Esophagus (tissue), 2 donors: ENCODE measurements around the gene LRMDA. TPM values are rescaled to one million over a fixed set of nuclear protein-coding genes. Genes with fewer than 3 reads are reported as not detected.

Source experiments
- H3K27ac ChIP-seq, 2 donors: one replicate each; pipeline ENCODE4 v1.5.1; 2013; ENCODE audit warnings: low read depth in 2 of 2, mild to moderate bottlenecking in 2 of 2, inconsistent platforms in 1 of 2, low read length in 1 of 2, moderate library complexity in 1 of 2
- H3K27me3 ChIP-seq, 2 donors: one replicate each; pipeline ENCODE4 v1.6.1; 2013; ENCODE audit warnings: low read length in 2 of 2, control low read depth in 1 of 2, mild to moderate bottlenecking in 1 of 2; ENCODE audit not compliant: insufficient read depth in 2 of 2, control insufficient read depth in 1 of 2
- H3K36me3 ChIP-seq, 2 donors: one replicate each; pipeline ENCODE4 v1.6.1; 2013; ENCODE audit warnings: low read length in 1 of 2; ENCODE audit not compliant: control insufficient read depth in 2 of 2, insufficient read depth in 2 of 2
- H3K4me1 ChIP-seq, 2 donors: one replicate each; pipeline ENCODE4 v1.6.1; 2013; ENCODE audit warnings: low read length in 1 of 2; ENCODE audit not compliant: control insufficient read depth in 2 of 2, insufficient read depth in 2 of 2
- H3K4me3 ChIP-seq, 2 donors: one replicate each; pipeline ENCODE4 v1.5.1; 2013; ENCODE audit warnings: low read length in 2 of 2, mild to moderate bottlenecking in 2 of 2, low read depth in 1 of 2, moderate library complexity in 1 of 2
- H3K9me3 ChIP-seq, 2 donors: one replicate each; pipeline ENCODE4 v1.6.1; 2013; ENCODE audit warnings: mild to moderate bottlenecking in 2 of 2, low read depth in 1 of 2, low read length in 1 of 2, moderate library complexity in 1 of 2; ENCODE audit not compliant: control insufficient read depth in 2 of 2, insufficient read depth in 1 of 2
- WGBS, 2 donors: extraction: QIAGEN DNeasy Blood & Tissue Kit; methylation state at CpG; one replicate each; pipeline ENCODE4 v1.1.7; 2013; 5-methylcytosine and 5-hydroxymethylcytosine counted together
- polyA plus RNA-seq, 2 donors: library from polyadenylated mRNA; stranded (reverse); fragments of 200-250 nt; gene quantifications; one replicate each; pipeline ENCODE4 v1.2.3, GENCODE V29; 2013
- donor health status: healthy with polysubstance abuse.
- donor health status: Bipolar disorder and iron deficiency.

The LRMDA gene
- polyA plus RNA-seq, 2 donors: 1.8 to 4.0 TPM

DNA sequence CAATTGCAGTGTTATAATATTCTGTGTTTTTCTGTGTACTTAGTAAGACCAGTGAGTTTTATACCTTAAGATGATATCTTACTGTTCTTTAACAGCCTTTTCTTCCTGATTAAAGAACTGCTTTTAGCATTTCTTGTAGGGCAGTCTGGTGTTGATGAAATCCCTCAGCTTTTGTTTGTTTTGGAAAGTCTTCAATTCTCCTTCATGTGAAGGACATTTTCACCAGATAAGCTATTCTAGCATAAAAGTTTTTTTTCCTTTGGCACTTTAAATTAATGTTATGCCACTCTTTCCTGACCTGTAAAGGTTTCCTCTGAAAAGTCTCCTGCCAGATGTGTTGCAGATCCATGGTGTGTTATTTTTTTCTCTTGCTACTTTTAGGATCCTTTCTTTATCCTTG is 1059.8 kb downstream of the LRMDA start:
- no peaks in the 10 kb centered on the region for H3K4me1 ChIP-seq
- no peak overlapping the region for H3K27ac ChIP-seq
- H3K9me3 ChIP-seq: peaks cover 0 to 5% of the 10 kb centered on the region in 2 donors

DNA sequence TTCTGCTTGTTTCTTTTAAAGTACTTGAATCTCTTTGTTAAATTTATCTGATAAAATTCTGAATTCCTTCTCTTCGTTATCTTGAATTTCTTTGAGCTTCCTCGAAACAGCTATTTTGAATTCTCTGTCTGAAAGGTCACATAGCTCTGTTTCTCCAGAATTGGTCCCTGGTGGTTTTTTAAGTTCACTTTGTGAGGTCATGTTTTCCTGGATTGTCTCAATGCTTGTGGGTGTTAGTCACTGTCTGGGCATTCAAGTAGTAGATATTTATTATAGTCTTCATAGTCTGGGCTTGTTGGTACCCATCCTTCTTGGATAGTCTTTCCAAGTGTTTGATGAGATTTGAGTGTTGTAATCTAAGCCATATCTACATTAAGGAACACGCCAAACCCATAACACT is 1060.6 kb downstream of the LRMDA start:
- Histone ChIP-seq H3K4me1 (no peaks in the 10 kb centered on the region), H3K9me3 (peaks cover 0 to 5% of the 10 kb centered on the region in 2 donors), H3K27ac (no peak overlapping the region), H3K4me3 (no peak overlapping the region), H3K36me3 (no peaks in the 10 kb centered on the region), H3K27me3 (no peaks in the 10 kb centered on the region)
- WGBS, 2 donors: 65% methylated on average over 3 of the region's 3 CpGs

More for the DNA sequence above, 1059.8 kb downstream of the LRMDA start:
- no peak overlapping the region for H3K4me3 ChIP-seq
- no peaks in the 10 kb centered on the region for H3K36me3 ChIP-seq
- no peaks in the 10 kb centered on the region for H3K27me3 ChIP-seq

DNA sequence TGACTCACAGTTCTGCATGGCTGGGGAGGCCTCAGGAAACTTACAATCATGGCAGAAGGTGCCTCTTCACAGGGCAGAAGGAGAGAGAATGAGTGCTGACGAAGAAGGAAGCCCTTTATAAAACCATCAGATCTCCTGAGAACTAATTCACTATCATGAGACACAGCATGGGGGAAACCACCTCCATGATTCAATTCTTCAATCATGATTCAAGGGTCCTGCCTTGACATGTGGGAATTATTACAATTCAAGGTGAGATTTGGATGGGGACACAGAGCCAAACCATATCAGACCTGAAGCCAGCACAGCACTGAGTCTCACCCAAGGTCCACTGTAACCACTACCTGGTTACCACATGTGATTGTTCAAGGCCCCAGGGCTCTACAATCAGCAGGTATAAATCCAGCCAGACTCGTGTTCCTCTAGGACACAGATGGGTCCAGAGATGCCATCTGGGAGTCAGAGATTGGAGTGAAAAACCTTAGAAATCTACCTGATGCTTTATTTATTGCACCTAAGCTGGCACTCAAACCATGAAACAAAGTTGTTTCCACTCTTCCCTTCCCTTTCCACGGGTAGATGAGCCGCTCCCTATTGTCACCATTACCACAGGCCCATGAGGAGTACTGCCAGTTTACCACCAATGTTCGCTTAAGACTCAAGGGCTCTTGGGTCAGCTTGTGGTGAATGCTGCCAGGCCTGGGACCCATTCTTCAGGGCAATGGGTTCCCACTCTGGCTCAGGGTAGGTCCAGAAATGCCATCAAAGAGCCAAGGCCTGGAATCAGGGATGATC is 1061.5 kb downstream of the LRMDA start:
- 87 to 88% methylated on average over 5 of the region's 5 CpGs for WGBS, 2 donors
- Histone ChIP-seq H3K4me3 (no peak overlapping the region), H3K36me3 (no peaks in the 10 kb centered on the region), H3K4me1 (no peaks in the 10 kb centered on the region), H3K27ac (no peak overlapping the region), H3K27me3 (no peaks in the 10 kb centered on the region), H3K9me3 (peaks cover 0 to 5% of the 10 kb centered on the region in 2 donors)

DNA sequence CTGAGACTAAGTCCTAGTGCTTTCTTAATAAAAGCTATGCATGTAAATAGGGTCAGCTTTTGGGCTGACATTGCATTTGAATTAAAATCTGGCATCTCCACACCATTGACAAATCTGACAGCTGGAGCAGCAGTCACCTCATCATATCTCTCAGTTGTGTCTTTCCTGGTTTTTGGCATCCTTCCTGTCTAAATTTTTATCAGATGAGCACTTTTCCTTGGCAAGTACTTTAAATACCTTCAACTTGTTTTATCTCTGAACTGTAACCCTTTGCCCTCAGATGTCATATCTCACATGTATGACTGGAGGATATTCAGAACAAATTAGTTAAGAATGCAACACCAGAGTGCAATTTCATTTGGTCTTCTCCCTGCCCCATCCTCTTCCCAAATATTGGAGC is 1066.2 kb downstream of the LRMDA start:
- Histone ChIP-seq H3K4me1 (no peaks in the 10 kb centered on the region), H3K9me3 (peaks cover 0 to 5% of the 10 kb centered on the region in 2 donors), H3K27ac (no peak overlapping the region), H3K27me3 (no peaks in the 10 kb centered on the region), H3K4me3 (no peak overlapping the region), H3K36me3 (no peaks in the 10 kb centered on the region)

DNA sequence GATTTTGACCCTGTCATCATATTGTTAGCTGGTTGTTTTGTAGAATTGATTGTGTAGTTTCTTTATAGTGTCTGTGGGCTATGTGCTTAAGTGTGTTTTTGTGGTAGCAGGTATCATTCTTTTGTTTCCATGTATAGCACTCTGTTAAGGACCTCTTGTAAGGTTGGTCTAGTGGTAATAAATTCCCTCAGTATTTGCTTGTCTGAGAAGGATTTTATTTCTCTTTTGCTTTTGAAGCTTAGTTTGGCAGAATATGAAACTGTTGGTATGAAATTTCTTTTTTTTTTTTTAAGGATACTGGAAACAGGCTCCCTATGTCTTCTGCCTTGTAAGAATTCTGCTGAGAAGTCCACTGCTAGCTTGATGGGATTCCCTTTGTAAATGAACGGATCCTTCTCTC is 1073.4 kb downstream of the LRMDA start:
- 93 to 97% methylated on average over 1 of the region's 1 CpG for WGBS, 2 donors
- no peak overlapping the region for H3K27ac ChIP-seq
- no peaks in the 10 kb centered on the region for H3K4me1 ChIP-seq
- H3K9me3 ChIP-seq: no peaks in the 10 kb centered on the region
- H3K4me3 ChIP-seq: no peak overlapping the region
- no peaks in the 10 kb centered on the region for H3K27me3 ChIP-seq
- H3K36me3 ChIP-seq: no peaks in the 10 kb centered on the region

DNA sequence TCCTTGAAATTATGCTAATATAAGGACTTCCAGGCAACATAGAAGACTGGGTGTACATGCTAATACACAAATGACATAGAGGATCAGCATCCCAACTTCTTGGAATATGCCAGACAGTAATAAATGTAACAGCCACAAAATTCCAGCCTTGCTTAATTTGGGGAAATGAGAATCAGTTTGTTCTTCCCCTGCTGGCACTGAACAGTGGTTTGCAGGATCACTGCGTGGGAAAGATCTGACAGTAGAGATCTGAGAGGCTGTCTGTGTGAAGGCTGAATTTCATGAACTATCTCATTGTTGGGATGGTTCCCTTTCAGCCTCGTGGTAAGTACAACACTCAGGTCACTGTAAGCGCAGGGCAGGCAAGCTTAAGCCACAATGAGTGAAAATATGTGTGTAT is 1078.0 kb downstream of the LRMDA start:
- no peaks in the 10 kb centered on the region for H3K4me1 ChIP-seq
- H3K27me3 ChIP-seq: no peaks in the 10 kb centered on the region
- no peak overlapping the region for H3K4me3 ChIP-seq
- no peak overlapping the region for H3K27ac ChIP-seq
- no peaks in the 10 kb centered on the region for H3K36me3 ChIP-seq
- WGBS, 2 donors: 58 to 60% methylated on average over 3 of the region's 3 CpGs
- H3K9me3 ChIP-seq: no peaks in the 10 kb centered on the region

DNA sequence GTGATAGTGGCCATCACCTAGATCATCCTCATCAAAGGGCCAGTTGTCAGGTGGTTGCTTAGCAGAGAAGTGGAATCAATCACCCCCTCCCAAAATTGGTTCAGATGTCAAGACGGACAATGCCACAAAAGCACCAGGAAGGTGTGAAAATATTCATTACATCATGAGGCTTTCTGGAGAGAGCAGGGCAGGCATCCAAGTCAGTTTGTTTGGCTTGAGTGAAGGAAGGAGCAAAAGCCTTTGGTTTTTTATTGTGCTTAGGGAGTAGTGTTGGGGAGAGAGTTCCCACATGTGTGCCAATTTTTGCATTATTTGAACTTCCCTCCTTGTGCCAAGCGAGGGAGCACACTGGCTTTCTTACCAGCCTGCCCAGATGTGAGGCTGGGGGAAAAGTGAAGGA is 1082.9 kb downstream of the LRMDA start:
- WGBS, 2 donors: 78 to 84% methylated on average over 2 of the region's 2 CpGs
- H3K27me3 ChIP-seq: no peaks in the 10 kb centered on the region
- no peaks in the 10 kb centered on the region for H3K4me1 ChIP-seq
- no peaks in the 10 kb centered on the region for H3K9me3 ChIP-seq
- no peaks in the 10 kb centered on the region for H3K36me3 ChIP-seq
- H3K27ac ChIP-seq: no peak overlapping the region
- H3K4me3 ChIP-seq: no peak overlapping the region

DNA sequence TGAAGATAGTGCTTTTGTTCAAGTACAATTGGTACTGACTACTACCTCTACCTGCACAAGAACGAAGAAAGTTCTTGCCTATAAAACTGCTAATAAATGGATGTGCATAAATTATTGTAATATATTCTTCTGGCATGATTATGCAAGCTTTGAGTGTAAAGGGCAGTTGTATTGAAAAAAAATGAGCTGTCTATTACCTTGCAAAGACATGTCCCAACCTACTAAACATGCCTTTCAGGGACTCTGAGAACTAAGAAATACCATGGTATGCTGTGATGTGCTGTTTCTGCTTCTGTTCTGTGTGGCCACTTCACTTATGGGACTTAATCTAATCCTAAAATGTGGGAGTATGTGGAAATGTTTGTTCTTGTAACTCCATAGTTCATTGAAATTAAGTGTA is 1083.4 kb downstream of the LRMDA start:
- H3K36me3 ChIP-seq: no peaks in the 10 kb centered on the region
- H3K27me3 ChIP-seq: no peaks in the 10 kb centered on the region
- WGBS, 2 donors: 71 to 88% methylated on average over 1 of the region's 1 CpG
- H3K9me3 ChIP-seq: no peaks in the 10 kb centered on the region
- no peak overlapping the region for H3K4me3 ChIP-seq
- H3K4me1 ChIP-seq: no peaks in the 10 kb centered on the region
- H3K27ac ChIP-seq: no peak overlapping the region

DNA sequence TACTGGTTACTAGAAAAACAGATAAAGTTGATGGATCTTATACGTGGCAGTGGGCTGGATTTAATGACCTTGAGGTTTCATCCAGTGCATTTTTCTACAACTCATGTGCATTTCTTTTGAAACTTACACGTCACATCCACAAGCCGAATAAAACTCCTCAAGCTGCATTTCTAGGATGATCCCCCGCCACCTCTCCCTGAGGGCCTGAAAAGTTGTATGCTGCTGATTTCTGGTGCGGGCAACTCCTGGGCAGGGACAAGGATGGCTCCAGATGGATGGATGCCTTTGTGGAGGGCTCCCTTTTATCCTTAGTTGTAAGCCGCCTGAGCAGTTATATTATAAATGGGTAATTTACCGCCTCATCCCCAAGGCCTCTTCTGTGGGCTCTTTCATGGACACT is 1091.1 kb downstream of the LRMDA start:
- WGBS, 2 donors: 86 to 89% methylated on average over 7 of the region's 7 CpGs
- H3K4me3 ChIP-seq: no peak overlapping the region
- H3K9me3 ChIP-seq: no peaks in the 10 kb centered on the region
- H3K27me3 ChIP-seq: no peaks in the 10 kb centered on the region
- no peaks in the 10 kb centered on the region for H3K36me3 ChIP-seq
- H3K4me1 ChIP-seq: no peaks in the 10 kb centered on the region
- no peak overlapping the region for H3K27ac ChIP-seq

DNA sequence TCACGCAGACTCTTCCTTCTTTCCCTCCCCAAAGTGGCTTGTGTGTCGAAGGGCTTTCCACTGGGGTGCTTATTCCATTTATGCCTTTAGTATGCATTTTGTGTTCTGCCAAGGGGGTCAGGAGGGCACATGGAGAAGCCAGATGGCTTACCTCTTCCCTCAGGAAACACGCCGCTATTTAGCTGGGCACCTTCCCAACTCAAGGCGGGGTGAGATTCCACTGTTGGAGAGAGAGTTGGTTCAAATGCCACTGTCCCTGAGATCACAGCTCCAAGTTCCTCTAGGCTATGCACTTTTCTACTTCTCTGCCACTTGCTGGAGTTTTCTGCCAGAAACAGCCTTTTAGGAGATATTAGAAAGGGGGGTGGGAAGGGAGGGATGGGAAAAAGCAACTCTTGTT is 1091.8 kb downstream of the LRMDA start:
- H3K9me3 ChIP-seq: no peaks in the 10 kb centered on the region
- no peaks in the 10 kb centered on the region for H3K4me1 ChIP-seq
- no peaks in the 10 kb centered on the region for H3K36me3 ChIP-seq
- H3K4me3 ChIP-seq: no peak overlapping the region
- WGBS, 2 donors: 73 to 74% methylated on average over 5 of the region's 5 CpGs
- H3K27me3 ChIP-seq: no peaks in the 10 kb centered on the region
- no peak overlapping the region for H3K27ac ChIP-seq
